ENCODE data around the gene CFP. TPM values are rescaled to one million over a fixed set of nuclear protein-coding genes. Genes with fewer than 3 reads are reported as not detected.

Gene CFP
- total and polyA plus RNA-seq, 5 donors from 2014 or later, result 6.2 to 18.7 (median 11.7) TPM

DNA sequence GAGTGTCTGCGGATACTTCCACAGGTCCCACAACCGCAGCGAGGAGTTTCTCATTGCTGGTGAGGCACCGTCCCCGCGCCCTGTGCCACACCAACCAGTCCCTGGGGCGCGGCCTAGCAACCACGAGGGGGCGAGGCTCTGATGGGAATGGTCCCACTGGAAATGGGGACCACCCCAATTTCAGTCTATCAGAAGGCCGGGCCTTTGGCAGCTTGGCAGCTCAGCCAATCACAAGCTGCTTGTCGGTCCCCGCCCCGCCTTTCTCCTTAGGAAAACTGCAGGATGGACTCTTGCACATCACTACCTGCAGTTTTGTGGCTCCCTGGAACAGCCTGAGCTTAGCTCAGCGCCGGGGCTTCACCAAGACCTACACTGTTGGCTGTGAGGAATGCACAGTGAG, 44.5 kb downstream of the CFP start:
- Histone ChIP-seq H3K27ac (ENCODE audit: insufficient read depth, low read length, poor library complexity, severe bottlenecking) (no peak overlapping the region), H3K9me3 (ENCODE audit: control insufficient read depth in 2 of 2, low read length in 2 of 2) (no peaks in the 10 kb centered on the region), H3K36me3 (ENCODE audit: control insufficient read depth, insufficient read depth, low read length) (no peaks in the 10 kb centered on the region), H3K27me3 (ENCODE audit: control insufficient read depth, insufficient read depth, low read length) (no peaks in the 10 kb centered on the region), H3K4me1 (ENCODE audit: control insufficient read depth, insufficient read depth, low read length, poor library complexity, severe bottlenecking) (peaks cover 20% of the 10 kb centered on the region), H3K4me3 (ENCODE audit: low read depth, low read length) (no peak overlapping the region)
- DNase-seq, result no peak
- Mint-ChIP-seq H3K4me3 (no peak overlapping the region), H3K9me3 (no peaks in the 10 kb centered on the region), H3K27me3 (no peaks in the 10 kb centered on the region), H3K27ac (no peak overlapping the region), H3K4me1 (peaks cover 0 to 22% (median 11%) of the 10 kb centered on the region in 4 donors), H3K36me3 (peaks cover 5% of the 10 kb centered on the region)
- ATAC-seq (ENCODE audit: low read depth in 2 of 2), result no peak

DNA sequence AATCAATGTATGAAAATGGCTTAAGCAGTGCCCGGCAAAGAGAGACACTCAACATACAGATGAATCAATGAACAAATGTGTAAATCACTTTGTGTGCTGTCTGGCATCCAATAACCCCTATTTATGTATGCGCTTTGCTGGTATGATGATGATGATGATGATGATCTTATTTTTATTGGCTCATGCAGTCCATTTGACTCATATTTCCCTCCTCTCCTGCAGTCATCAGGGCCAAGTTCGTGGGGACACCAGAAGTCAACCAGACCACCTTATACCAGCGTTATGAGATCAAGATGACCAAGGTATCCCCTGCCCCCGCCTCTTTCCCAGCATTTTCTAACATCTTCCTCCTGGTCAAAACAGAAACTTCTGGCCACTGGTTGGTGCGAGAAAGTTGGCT, 45.0 kb downstream of the CFP start:
- Mint-ChIP-seq H3K4me1 (peaks cover 0 to 22% (median 12%) of the 10 kb centered on the region in 4 donors), H3K4me3 (peak overlapping the region in 1 of 4 donors; percentile 71), H3K27me3 (no peaks in the 10 kb centered on the region), H3K27ac (peak overlapping the region in 1 of 3 donors; percentile 26), H3K9me3 (no peaks in the 10 kb centered on the region), H3K36me3 (peaks cover 5% of the 10 kb centered on the region)
- DNase-seq (no peak), ATAC-seq (ENCODE audit: low read depth in 2 of 2) (no peak)
- H3K27ac ChIP-seq (ENCODE audit: insufficient read depth, low read length, poor library complexity, severe bottlenecking), result no peak overlapping the region
- H3K9me3 ChIP-seq (ENCODE audit: control insufficient read depth in 2 of 2, low read length in 2 of 2), result no peaks in the 10 kb centered on the region
- no peak overlapping the region for H3K4me3 ChIP-seq (ENCODE audit: low read depth, low read length)
- no peaks in the 10 kb centered on the region for H3K27me3 ChIP-seq (ENCODE audit: control insufficient read depth, insufficient read depth, low read length)
- H3K4me1 ChIP-seq (ENCODE audit: control insufficient read depth, insufficient read depth, low read length, poor library complexity, severe bottlenecking), result peaks cover 20% of the 10 kb centered on the region
- H3K36me3 ChIP-seq (ENCODE audit: control insufficient read depth, insufficient read depth, low read length), result no peaks in the 10 kb centered on the region

GRCh38 chrX:47583240-47583861, 46.4 kb downstream of the CFP start:
- H3K36me3 Mint-ChIP-seq, result peaks cover 5% of the 10 kb centered on the region
- Histone ChIP-seq H3K4me1 (ENCODE audit: control insufficient read depth, insufficient read depth, low read length, poor library complexity, severe bottlenecking) (peaks cover 23% of the 10 kb centered on the region), H3K4me3 (ENCODE audit: low read depth, low read length) (no peak overlapping the region), H3K27ac (ENCODE audit: insufficient read depth, low read length, poor library complexity, severe bottlenecking) (no peak overlapping the region), H3K27me3 (ENCODE audit: control insufficient read depth, insufficient read depth, low read length) (no peaks in the 10 kb centered on the region), H3K36me3 (ENCODE audit: control insufficient read depth, insufficient read depth, low read length) (no peaks in the 10 kb centered on the region), H3K9me3 (ENCODE audit: control insufficient read depth in 2 of 2, low read length in 2 of 2) (no peaks in the 10 kb centered on the region)
- no peaks in the 10 kb centered on the region for H3K9me3 Mint-ChIP-seq
- DNase-seq, result no peak
- peaks cover 0 to 24% (median 14%) of the 10 kb centered on the region in 4 donors for H3K4me1 Mint-ChIP-seq
- no peaks in the 10 kb centered on the region for H3K27me3 Mint-ChIP-seq
- ATAC-seq (ENCODE audit: low read depth in 2 of 2), result no peak
- peak overlapping the region in 2 of 4 donors; percentile 57 to 71 for H3K4me3 Mint-ChIP-seq
- peak overlapping the region in 2 of 3 donors; percentile 31 to 92 for H3K27ac Mint-ChIP-seq

- Histone ChIP-seq H3K9me3 (ENCODE audit: control insufficient read depth in 2 of 2, low read length in 2 of 2) (no peaks in the 10 kb centered on the region), H3K27me3 (ENCODE audit: control insufficient read depth, insufficient read depth, low read length) (no peaks in the 10 kb centered on the region), H3K36me3 (ENCODE audit: control insufficient read depth, insufficient read depth, low read length) (no peaks in the 10 kb centered on the region), H3K27ac (ENCODE audit: insufficient read depth, low read length, poor library complexity, severe bottlenecking) (peak within 1 kb of the TSS; percentile 65), H3K4me1 (ENCODE audit: control insufficient read depth, insufficient read depth, low read length, poor library complexity, severe bottlenecking) (peaks cover 23% of the 10 kb centered on the region), H3K4me3 (ENCODE audit: low read depth, low read length) (peak within 1 kb of the TSS; percentile 51)
- H3K27ac Mint-ChIP-seq, result peak within 1 kb of the TSS; percentile 50 to 92 (median 87)
- peak; percentile 54 to 85 (median 55) for DNase-seq
- H3K4me3 Mint-ChIP-seq, result peak within 1 kb of the TSS; percentile 47 to 86 (median 70)
- peaks cover 5% of the 10 kb centered on the region for H3K36me3 Mint-ChIP-seq
- peak; percentile 91 to 96 for ATAC-seq (ENCODE audit: low read depth in 2 of 2)
- H3K27me3 Mint-ChIP-seq, result no peaks in the 10 kb centered on the region
- H3K4me1 Mint-ChIP-seq, result peaks cover 0 to 28% (median 15%) of the 10 kb centered on the region in 4 donors
- peaks cover 0 to 4% (median 0%) of the 10 kb centered on the region in 7 donors for H3K9me3 Mint-ChIP-seq
Observed at GRCh38 chrX:47581731-47582647, 47.7 kb downstream of the CFP start, which contains the start of gene TIMP1. TSS of gene TIMP1 (plus strand) at chrX:47582436. CDS start at chrX:47583416, 980 bp downstream.

DNA sequence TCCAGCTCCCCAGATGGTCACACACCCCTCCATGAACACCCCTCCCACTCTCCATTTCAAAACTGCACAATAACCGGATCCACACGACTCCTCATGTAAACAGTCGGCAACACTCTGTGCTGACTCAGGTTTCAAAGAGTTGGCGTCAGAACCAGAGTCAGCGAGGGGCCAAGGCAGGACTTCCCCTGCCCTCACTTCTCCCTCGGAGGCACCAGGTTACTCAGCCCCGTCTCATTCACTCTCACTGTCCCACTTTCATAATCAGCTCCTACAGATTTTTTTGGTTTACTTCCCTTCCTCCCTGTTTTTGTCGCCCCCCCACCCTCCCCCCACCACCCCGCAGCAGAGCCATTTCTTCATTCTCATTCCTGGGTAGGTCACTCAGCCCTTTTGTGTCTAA, 50.2 kb downstream of the CFP start:
- H3K36me3 ChIP-seq (ENCODE audit: control insufficient read depth, insufficient read depth, low read length), result no peaks in the 10 kb centered on the region
- ATAC-seq (ENCODE audit: low read depth in 2 of 2) (no peak), DNase-seq (no peak)
- Mint-ChIP-seq H3K4me1 (peaks cover 0 to 28% (median 17%) of the 10 kb centered on the region in 4 donors), H3K4me3 (no peak overlapping the region), H3K36me3 (no peaks in the 10 kb centered on the region), H3K27me3 (no peaks in the 10 kb centered on the region), H3K9me3 (peaks cover 0 to 4% (median 0%) of the 10 kb centered on the region in 7 donors), H3K27ac (peak overlapping the region in 2 of 3 donors; percentile 38 to 56)
- no peak overlapping the region for H3K4me3 ChIP-seq (ENCODE audit: low read depth, low read length)
- no peak overlapping the region for H3K27ac ChIP-seq (ENCODE audit: insufficient read depth, low read length, poor library complexity, severe bottlenecking)
- peaks cover 23% of the 10 kb centered on the region for H3K4me1 ChIP-seq (ENCODE audit: control insufficient read depth, insufficient read depth, low read length, poor library complexity, severe bottlenecking)
- H3K27me3 ChIP-seq (ENCODE audit: control insufficient read depth, insufficient read depth, low read length), result no peaks in the 10 kb centered on the region
- H3K9me3 ChIP-seq (ENCODE audit: control insufficient read depth in 2 of 2, low read length in 2 of 2), result no peaks in the 10 kb centered on the region

GRCh38 chrX:47578692-47579091, 51.0 kb downstream of the CFP start:
- Histone ChIP-seq H3K36me3 (ENCODE audit: control insufficient read depth, insufficient read depth, low read length) (no peaks in the 10 kb centered on the region), H3K9me3 (ENCODE audit: control insufficient read depth in 2 of 2, low read length in 2 of 2) (no peaks in the 10 kb centered on the region), H3K4me3 (ENCODE audit: low read depth, low read length) (no peak overlapping the region), H3K27ac (ENCODE audit: insufficient read depth, low read length, poor library complexity, severe bottlenecking) (no peak overlapping the region), H3K27me3 (ENCODE audit: control insufficient read depth, insufficient read depth, low read length) (no peaks in the 10 kb centered on the region), H3K4me1 (ENCODE audit: control insufficient read depth, insufficient read depth, low read length, poor library complexity, severe bottlenecking) (peaks cover 23% of the 10 kb centered on the region)
- Mint-ChIP-seq H3K27ac (peak overlapping the region in 1 of 3 donors; percentile 38), H3K4me3 (no peak overlapping the region), H3K4me1 (peaks cover 0 to 25% (median 15%) of the 10 kb centered on the region in 4 donors), H3K9me3 (peaks cover 0 to 4% (median 0%) of the 10 kb centered on the region in 7 donors), H3K27me3 (no peaks in the 10 kb centered on the region), H3K36me3 (no peaks in the 10 kb centered on the region)
- no peak for DNase-seq
- ATAC-seq (ENCODE audit: low read depth in 2 of 2), result no peak

DNA sequence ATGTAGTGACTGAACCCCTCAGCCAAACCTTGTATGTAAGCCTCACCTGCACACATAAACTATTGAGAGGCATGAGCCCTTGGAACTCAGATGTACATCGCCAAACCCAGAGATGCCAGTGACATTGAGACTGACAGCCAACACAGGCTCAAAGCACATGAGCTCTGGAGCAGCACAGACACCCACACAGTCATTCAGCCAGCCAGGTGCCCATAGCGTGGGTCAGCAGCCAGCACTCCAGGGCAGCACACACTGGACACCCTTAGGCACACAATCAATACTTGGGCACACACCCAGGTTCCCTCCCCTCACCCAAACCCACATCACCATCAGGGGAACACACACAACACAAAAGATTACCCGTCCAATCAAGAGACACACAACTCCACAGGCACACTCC, 51.8 kb downstream of the CFP start:
- peaks cover 0 to 23% (median 12%) of the 10 kb centered on the region in 4 donors for H3K4me1 Mint-ChIP-seq
- no peaks in the 10 kb centered on the region for H3K36me3 ChIP-seq (ENCODE audit: control insufficient read depth, insufficient read depth, low read length)
- H3K27ac Mint-ChIP-seq, result no peak overlapping the region
- ATAC-seq (ENCODE audit: low read depth in 2 of 2) (no peak), DNase-seq (no peak)
- H3K9me3 ChIP-seq (ENCODE audit: control insufficient read depth in 2 of 2, low read length in 2 of 2), result no peaks in the 10 kb centered on the region
- peak overlapping the region in 1 of 4 donors; percentile 62 for H3K4me3 Mint-ChIP-seq
- no peak overlapping the region for H3K4me3 ChIP-seq (ENCODE audit: low read depth, low read length)
- no peaks in the 10 kb centered on the region for H3K27me3 ChIP-seq (ENCODE audit: control insufficient read depth, insufficient read depth, low read length)
- H3K4me1 ChIP-seq (ENCODE audit: control insufficient read depth, insufficient read depth, low read length, poor library complexity, severe bottlenecking), result peaks cover 19% of the 10 kb centered on the region
- peaks cover 5% of the 10 kb centered on the region for H3K27me3 Mint-ChIP-seq
- H3K27ac ChIP-seq (ENCODE audit: insufficient read depth, low read length, poor library complexity, severe bottlenecking), result no peak overlapping the region
- peaks cover 0 to 4% (median 0%) of the 10 kb centered on the region in 7 donors for H3K9me3 Mint-ChIP-seq
- H3K36me3 Mint-ChIP-seq, result no peaks in the 10 kb centered on the region
